HepG2 (cell line): Measurements from ENCODE around the gene SLCO4A1. TPM values are rescaled to one million over a fixed set of nuclear protein-coding genes. Genes with fewer than 3 reads are reported as not detected.

Experiments used
- ASH2L ChIP-seq: fragments of 300-600, 200-600 bp; sonication (generic); IDR thresholded peaks from 2 replicates; pipeline ENCODE4 v1.7.0; 2017; ENCODE audit warnings: low read depth, mild to moderate bottlenecking, moderate library complexity, mixed read lengths, low read length; ENCODE audit not compliant: insufficient read length
- ELK4 ChIP-seq: sonication (generic); formaldehyde crosslinking; IDR thresholded peaks from 2 replicates; pipeline ENCODE4 v1.9.0; 2021; ENCODE audit warnings: missing genetic modification reagents, borderline replicate concordance
- FOXO1 ChIP-seq: sonication (generic); formaldehyde crosslinking; IDR thresholded peaks from 2 replicates; pipeline ENCODE4 v1.4.0; 2020; ENCODE audit warnings: missing genetic modification reagents
- HNRNPL ChIP-seq: fragments of 200-400 bp; formaldehyde crosslinking; IDR thresholded peaks from 2 replicates; pipeline ENCODE4 v1.6.1; 2017; ENCODE audit warnings: mild to moderate bottlenecking, low read depth, low read length
- KMT2A ChIP-seq: sonication (generic); formaldehyde crosslinking; IDR thresholded peaks from 2 replicates; pipeline ENCODE4 v1.4.0; 2020; ENCODE audit warnings: missing genetic modification reagents
- PHF8 ChIP-seq: sonication (generic); formaldehyde crosslinking; IDR thresholded peaks from 2 replicates; pipeline ENCODE4 v1.5.0; 2020; ENCODE audit warnings: missing genetic modification reagents
- SMAD1 ChIP-seq: sonication (generic); formaldehyde crosslinking; IDR thresholded peaks from 2 replicates; pipeline ENCODE4 v1.4.0; 2020; ENCODE audit warnings: missing genetic modification reagents, low read depth, mild to moderate bottlenecking, borderline replicate concordance
- TFDP2 ChIP-seq: sonication (generic); formaldehyde crosslinking; IDR thresholded peaks from 2 replicates; pipeline ENCODE4 v1.4.0; 2020; ENCODE audit warnings: missing genetic modification reagents
- ZNF18 ChIP-seq: sonication (generic); formaldehyde crosslinking; IDR thresholded peaks from 2 replicates; pipeline ENCODE4 v1.8.0; 2022; ENCODE audit warnings: mild to moderate bottlenecking, missing genetic modification reagents; ENCODE audit not compliant: insufficient replicate concordance
- ZNF761 ChIP-seq: sonication (generic); formaldehyde crosslinking; conservative IDR thresholded peaks from 2 replicates; pipeline ENCODE4 v1.4.0; 2020; ENCODE audit warnings: mild to moderate bottlenecking, missing genetic modification reagents
- ZNF83 ChIP-seq: sonication (generic); formaldehyde crosslinking; IDR thresholded peaks from 2 replicates; pipeline ENCODE4 v1.4.0; 2020; ENCODE audit warnings: missing genetic modification reagents, mild to moderate bottlenecking, borderline replicate concordance
- polyA plus RNA-seq, 8 experiments: library from polyadenylated mRNA; depleted of rRNA in 3 of 8; stranded (reverse) in 7 of 8; unstranded in 1 of 8; fragments of >200 nt; fragmentation: Illumina TruSeq in 4 of 8; extraction: Trizol in 4 of 8; gene quantifications; 2 replicates each; pipeline versions ENCODE4 v1.2.1 to v1.2.3, GENCODE V29; 2011 to 2016; ENCODE audit warnings: low read depth in 4 of 8, missing spikeins in 1 of 8, mixed read lengths in 1 of 8; ENCODE audit not compliant: insufficient read depth in 1 of 8
- total RNA-seq, 5 experiments: library from RNA; depleted of rRNA; stranded (reverse); fragments of >200 nt; fragmentation: Illumina TruSeq; extraction: Trizol; gene quantifications; 2 replicates each; pipeline ENCODE4 v1.2.3, GENCODE V29; 2016; ENCODE audit warnings: low read depth in 1 of 5
- TF ChIP-seq, protein P1 (sequence below): sonication (generic); formaldehyde crosslinking; IDR thresholded peaks from 2 replicates; pipeline ENCODE4 v1.5.1; 2020; ENCODE audit warnings: mild to moderate bottlenecking, missing genetic modification reagents, moderate library complexity
- TF ChIP-seq, protein P2 (sequence below): IDR thresholded peaks from 2 replicates; pipeline ENCODE4 v1.6.1; 2016; ENCODE audit warnings: mild to moderate bottlenecking, missing biosample characterization, missing genetic modification reagents
- TF ChIP-seq, protein P3 (sequence below): sonication (generic); formaldehyde crosslinking; IDR thresholded peaks from 2 replicates; pipeline ENCODE4 v1.4.0; 2020; ENCODE audit warnings: missing genetic modification reagents

Gene SLCO4A1
- total and polyA plus RNA-seq, 2 of the 13 experiments (the other 11 are each of a cell fraction or from before 2014, with no cell fraction given), result 55.5 to 112 TPM

- TF ChIP-seq PHF8 (CRISPR knock-in tag) (no peak), HNRNPL (peak; percentile 81; the same call in 1 of the 2 replicates), KMT2A (CRISPR knock-in tag) (no peak), ZNF83 (CRISPR knock-in tag) (0 out of 2 replicates have a peak, but pooled peaks have one; percentile 28), ZNF761 (CRISPR knock-in tag) (no peak; the same call in 1 of the 2 replicates), ZNF18 (CRISPR knock-in tag) (peak; percentile 95), TFDP2 (peak; percentile 37; the same call in 1 of the 2 replicates), ASH2L (no peak), SMAD1 (CRISPR knock-in tag) (peak; percentile 1; the same call in 1 of the 2 replicates), FOXO1 (CRISPR knock-in tag) (0 out of 2 replicates have a peak, but pooled peaks have one; percentile 4), ELK4 (CRISPR knock-in tag) (no peak)
- TF ChIP-seq, protein P1, sequence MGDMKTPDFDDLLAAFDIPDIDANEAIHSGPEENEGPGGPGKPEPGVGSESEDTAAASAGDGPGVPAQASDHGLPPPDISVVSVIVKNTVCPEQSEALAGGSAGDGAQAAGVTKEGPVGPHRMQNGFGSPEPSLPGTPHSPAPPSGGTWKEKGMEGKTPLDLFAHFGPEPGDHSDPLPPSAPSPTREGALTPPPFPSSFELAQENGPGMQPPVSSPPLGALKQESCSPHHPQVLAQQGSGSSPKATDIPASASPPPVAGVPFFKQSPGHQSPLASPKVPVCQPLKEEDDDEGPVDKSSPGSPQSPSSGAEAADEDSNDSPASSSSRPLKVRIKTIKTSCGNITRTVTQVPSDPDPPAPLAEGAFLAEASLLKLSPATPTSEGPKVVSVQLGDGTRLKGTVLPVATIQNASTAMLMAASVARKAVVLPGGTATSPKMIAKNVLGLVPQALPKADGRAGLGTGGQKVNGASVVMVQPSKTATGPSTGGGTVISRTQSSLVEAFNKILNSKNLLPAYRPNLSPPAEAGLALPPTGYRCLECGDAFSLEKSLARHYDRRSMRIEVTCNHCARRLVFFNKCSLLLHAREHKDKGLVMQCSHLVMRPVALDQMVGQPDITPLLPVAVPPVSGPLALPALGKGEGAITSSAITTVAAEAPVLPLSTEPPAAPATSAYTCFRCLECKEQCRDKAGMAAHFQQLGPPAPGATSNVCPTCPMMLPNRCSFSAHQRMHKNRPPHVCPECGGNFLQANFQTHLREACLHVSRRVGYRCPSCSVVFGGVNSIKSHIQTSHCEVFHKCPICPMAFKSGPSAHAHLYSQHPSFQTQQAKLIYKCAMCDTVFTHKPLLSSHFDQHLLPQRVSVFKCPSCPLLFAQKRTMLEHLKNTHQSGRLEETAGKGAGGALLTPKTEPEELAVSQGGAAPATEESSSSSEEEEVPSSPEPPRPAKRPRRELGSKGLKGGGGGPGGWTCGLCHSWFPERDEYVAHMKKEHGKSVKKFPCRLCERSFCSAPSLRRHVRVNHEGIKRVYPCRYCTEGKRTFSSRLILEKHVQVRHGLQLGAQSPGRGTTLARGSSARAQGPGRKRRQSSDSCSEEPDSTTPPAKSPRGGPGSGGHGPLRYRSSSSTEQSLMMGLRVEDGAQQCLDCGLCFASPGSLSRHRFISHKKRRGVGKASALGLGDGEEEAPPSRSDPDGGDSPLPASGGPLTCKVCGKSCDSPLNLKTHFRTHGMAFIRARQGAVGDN (CRISPR knock-in tag), result peak; percentile 88
- TF ChIP-seq, protein P2, sequence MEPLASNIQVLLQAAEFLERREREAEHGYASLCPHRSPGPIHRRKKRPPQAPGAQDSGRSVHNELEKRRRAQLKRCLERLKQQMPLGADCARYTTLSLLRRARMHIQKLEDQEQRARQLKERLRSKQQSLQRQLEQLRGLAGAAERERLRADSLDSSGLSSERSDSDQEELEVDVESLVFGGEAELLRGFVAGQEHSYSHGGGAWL (CRISPR knock-in tag), result 0 out of 2 replicates have a peak, but pooled peaks have one; percentile 45
- TF ChIP-seq, protein P3, sequence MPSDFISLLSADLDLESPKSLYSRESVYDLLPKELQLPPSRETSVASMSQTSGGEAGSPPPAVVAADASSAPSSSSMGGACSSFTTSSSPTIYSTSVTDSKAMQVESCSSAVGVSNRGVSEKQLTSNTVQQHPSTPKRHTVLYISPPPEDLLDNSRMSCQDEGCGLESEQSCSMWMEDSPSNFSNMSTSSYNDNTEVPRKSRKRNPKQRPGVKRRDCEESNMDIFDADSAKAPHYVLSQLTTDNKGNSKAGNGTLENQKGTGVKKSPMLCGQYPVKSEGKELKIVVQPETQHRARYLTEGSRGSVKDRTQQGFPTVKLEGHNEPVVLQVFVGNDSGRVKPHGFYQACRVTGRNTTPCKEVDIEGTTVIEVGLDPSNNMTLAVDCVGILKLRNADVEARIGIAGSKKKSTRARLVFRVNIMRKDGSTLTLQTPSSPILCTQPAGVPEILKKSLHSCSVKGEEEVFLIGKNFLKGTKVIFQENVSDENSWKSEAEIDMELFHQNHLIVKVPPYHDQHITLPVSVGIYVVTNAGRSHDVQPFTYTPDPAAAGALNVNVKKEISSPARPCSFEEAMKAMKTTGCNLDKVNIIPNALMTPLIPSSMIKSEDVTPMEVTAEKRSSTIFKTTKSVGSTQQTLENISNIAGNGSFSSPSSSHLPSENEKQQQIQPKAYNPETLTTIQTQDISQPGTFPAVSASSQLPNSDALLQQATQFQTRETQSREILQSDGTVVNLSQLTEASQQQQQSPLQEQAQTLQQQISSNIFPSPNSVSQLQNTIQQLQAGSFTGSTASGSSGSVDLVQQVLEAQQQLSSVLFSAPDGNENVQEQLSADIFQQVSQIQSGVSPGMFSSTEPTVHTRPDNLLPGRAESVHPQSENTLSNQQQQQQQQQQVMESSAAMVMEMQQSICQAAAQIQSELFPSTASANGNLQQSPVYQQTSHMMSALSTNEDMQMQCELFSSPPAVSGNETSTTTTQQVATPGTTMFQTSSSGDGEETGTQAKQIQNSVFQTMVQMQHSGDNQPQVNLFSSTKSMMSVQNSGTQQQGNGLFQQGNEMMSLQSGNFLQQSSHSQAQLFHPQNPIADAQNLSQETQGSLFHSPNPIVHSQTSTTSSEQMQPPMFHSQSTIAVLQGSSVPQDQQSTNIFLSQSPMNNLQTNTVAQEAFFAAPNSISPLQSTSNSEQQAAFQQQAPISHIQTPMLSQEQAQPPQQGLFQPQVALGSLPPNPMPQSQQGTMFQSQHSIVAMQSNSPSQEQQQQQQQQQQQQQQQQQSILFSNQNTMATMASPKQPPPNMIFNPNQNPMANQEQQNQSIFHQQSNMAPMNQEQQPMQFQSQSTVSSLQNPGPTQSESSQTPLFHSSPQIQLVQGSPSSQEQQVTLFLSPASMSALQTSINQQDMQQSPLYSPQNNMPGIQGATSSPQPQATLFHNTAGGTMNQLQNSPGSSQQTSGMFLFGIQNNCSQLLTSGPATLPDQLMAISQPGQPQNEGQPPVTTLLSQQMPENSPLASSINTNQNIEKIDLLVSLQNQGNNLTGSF (CRISPR knock-in tag), result no peak
Observed at GRCh38 chr20:62622877-62623487, 19.3 kb upstream of the SLCO4A1 start (continued).
